ENCODE results near the gene ARAP1.

The ARAP1 gene

GRCh38 chr11:72696866-72697700 lies 55.1 kb downstream of the ARAP1 start:
- TF ChIP-seq, protein P1, sequence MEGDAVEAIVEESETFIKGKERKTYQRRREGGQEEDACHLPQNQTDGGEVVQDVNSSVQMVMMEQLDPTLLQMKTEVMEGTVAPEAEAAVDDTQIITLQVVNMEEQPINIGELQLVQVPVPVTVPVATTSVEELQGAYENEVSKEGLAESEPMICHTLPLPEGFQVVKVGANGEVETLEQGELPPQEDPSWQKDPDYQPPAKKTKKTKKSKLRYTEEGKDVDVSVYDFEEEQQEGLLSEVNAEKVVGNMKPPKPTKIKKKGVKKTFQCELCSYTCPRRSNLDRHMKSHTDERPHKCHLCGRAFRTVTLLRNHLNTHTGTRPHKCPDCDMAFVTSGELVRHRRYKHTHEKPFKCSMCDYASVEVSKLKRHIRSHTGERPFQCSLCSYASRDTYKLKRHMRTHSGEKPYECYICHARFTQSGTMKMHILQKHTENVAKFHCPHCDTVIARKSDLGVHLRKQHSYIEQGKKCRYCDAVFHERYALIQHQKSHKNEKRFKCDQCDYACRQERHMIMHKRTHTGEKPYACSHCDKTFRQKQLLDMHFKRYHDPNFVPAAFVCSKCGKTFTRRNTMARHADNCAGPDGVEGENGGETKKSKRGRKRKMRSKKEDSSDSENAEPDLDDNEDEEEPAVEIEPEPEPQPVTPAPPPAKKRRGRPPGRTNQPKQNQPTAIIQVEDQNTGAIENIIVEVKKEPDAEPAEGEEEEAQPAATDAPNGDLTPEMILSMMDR (IDR thresholded peaks at IDR 0.05; ENCODE audit: low read depth, low read length), result no peak
- no peak overlapping the region for H3K4me3 ChIP-seq (replicated peaks in 1 of 2; ENCODE audit: low read depth in 2 of 2, low read length in 2 of 2)
- DNase-seq (ENCODE audit: low read depth in 2 of 2), result no peak

DNA sequence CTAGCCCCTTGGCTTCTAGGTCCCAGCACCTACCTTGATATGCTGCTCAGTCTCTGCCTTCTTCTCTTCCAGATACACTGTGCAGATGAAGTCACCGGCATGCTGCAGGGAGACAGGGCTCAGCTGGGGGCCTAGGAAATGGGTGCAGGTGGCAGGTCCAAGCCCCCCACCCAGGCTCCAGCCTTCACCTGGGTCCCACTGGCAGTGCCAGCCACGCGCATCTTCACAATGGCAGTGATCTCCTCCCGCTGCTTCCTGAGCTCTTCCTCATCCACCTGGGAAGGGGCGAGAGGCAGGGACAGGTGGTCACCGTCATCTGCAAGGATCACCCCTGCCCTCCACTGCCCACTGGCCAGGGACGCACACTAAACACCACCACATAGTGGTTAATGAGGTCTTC lies 56.9 kb downstream of the ARAP1 start:
- TF ChIP-seq, protein P1 (IDR thresholded peaks at IDR 0.05; ENCODE audit: low read depth, low read length), result no peak
- no peak overlapping the region for H3K4me3 ChIP-seq (replicated peaks in 1 of 2; ENCODE audit: low read depth in 2 of 2, low read length in 2 of 2)
- no peak for DNase-seq (ENCODE audit: low read depth in 2 of 2)

GRCh38 chr11:72693271-72693968 lies 58.8 kb downstream of the ARAP1 start:
- DNase-seq (ENCODE audit: low read depth in 2 of 2), result no peak
- TF ChIP-seq, protein P1 (IDR thresholded peaks at IDR 0.05; ENCODE audit: low read depth, low read length), result no peak
- no peak overlapping the region for H3K4me3 ChIP-seq (replicated peaks in 1 of 2; ENCODE audit: low read depth in 2 of 2, low read length in 2 of 2)

DNA sequence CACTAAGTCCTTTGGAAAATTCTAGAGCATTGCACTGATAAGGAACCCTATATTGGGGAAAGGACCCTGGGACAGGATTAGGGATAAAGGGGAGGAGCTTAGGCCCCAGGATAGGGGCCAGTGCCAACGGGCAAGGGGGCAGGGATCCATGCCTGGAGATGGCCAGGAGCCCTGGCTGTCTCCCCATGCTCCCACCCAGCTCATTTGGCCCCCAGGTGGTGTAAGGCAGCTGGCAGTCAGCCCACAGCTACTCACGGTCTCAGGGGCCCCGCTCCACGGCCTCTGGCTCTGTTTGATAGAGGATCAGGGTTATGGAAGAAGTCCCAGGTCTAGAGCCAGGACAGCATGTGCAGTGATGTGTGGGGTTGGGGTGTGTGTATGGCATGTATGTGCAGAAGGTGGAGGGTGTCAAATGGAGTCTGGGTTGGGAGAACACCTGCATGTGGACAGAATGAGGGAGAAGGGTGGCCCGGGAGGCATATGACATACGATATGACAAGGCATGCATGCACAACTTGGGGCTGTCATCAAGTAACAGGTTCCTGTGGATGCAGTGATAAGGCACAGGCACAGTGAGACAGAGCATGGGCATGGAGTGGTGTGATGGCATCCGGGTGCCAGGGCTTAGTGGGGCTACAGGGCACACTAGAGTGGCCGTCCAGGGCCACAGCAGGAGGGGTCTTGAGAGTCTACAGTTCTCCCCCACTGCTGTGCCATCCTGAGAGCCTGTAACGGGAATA lies 59.5 kb downstream of the ARAP1 start:
- DNase-seq (ENCODE audit: low read depth in 2 of 2), result no peak
- TF ChIP-seq, protein P1 (IDR thresholded peaks at IDR 0.05; ENCODE audit: low read depth, low read length), result no peak
- H3K4me3 ChIP-seq (replicated peaks in 1 of 2; ENCODE audit: low read depth in 2 of 2, low read length in 2 of 2), result no peak overlapping the region

- DNase-seq (ENCODE audit: low read depth in 2 of 2), result no peak
- no peak overlapping the region for H3K4me3 ChIP-seq (replicated peaks in 1 of 2; ENCODE audit: low read depth in 2 of 2, low read length in 2 of 2)
- TF ChIP-seq, protein P1 (IDR thresholded peaks at IDR 0.05; ENCODE audit: low read depth, low read length), result no peak
These were observed 62.0 kb downstream of the ARAP1 start for GRCh38 chr11:72690166-72690565.

- TF ChIP-seq, protein P1 (IDR thresholded peaks at IDR 0.05; ENCODE audit: low read depth, low read length), result no peak
- no peak overlapping the region for H3K4me3 ChIP-seq (replicated peaks in 1 of 2; ENCODE audit: low read depth in 2 of 2, low read length in 2 of 2)
- no peak for DNase-seq (ENCODE audit: low read depth in 2 of 2)
These were observed 63.3 kb downstream of the ARAP1 start for GRCh38 chr11:72688929-72689328.
